ENCODE data around the gene TCF7L1. TPM values are rescaled to one million over a fixed set of nuclear protein-coding genes. Genes with fewer than 3 reads are reported as not detected.
A peak's percentile ranks its signal among the peaks of the same experiment; 100 is the strongest.

The TCF7L1 gene
- total RNA-seq, 1 experiment from 2014 or later = not detected

DNA sequence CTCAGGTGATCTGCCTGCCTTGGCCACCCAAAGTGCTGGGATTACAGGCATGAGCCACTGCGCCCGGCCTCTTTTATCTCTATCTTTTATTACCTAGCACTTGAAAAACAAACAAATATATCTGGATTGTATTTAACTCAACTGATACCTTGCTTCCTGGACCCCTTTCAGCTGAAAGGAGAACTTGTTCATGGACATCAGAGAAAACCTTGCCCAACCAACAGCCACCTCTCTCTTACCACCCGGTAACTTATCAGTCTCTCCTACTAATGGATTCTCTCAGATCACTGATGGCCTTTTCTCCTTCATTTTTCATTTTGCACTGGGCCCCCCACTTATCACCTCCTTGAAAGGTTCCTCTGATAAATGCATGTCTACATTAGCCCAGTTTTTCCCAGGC lies 214.4 kb downstream of the TCF7L1 start:
- DNase-seq (ENCODE audit: low read depth) = no peak

DNA sequence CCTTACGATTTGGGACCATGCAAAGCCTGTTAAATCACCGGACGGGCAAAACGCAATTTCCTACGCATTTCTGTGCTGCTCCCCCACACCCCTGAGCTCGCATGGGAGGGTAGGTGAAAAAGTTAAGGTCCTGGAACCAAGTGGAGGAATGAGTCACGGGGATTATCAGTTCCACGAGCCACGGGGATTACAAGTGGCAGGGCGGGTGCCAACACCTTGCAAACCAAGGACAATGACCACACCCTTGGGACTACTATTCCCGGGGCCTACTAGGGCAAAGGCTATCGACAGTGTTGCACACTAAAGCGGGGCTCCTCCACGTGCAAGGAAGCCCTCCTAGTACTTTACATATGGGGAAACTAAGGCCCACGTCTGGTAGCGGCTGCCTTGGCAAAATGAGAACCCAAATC lies 220.7 kb downstream of the TCF7L1 start:
- peak; percentile 42 for DNase-seq (ENCODE audit: low read depth)

DNA sequence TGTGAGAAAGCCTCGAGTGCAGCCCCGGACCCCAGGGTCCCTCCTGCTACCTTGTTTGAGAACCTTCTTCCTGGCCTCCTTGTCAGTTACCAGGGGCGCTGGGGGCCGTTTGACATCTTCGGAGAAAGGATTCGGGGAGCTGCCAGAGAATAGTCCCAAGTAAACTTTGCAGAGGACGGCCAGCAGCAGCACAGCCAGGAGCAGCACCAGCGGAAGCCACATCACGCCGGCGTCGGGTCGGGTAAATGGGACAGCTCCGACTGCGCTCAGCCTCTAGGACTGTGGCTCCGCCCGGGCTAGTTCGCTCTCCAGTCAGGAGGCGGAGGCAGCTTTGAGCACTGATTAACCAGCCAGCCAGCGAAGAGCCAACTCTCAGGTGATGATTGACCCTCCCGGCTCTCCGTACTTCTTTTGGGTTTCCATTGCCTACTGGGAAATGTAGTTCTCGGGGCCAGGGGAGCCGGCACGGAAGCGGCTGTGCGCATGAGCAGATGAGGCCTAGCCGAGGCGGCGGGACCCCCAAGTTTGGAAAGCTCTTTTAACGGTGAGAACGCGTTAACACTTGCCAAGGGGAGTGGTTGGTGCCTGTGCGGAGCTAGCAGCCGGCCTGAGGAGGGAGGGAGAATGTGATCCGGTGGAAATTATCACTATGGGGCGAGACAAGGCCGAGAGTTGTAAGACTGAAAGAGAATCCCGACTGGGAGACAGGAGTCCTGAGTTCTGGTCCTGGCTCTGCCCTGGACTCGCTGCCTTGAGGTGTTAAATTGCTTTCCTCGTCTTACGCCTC lies 221.3 kb downstream of the TCF7L1 start, which contains the start of the genes ELMOD3 and RETSAT:
TSS of gene ELMOD3 (plus strand) at position 484 of the 787 bp plus-strand sequence. CDS start 2,430 bp downstream, outside the sequence.
TSS of gene RETSAT (minus strand) at position 243 of the 787 bp plus-strand sequence. CDS start at position 222, 21 bp downstream.
- peak; percentile 100 for DNase-seq (ENCODE audit: low read depth)

DNA sequence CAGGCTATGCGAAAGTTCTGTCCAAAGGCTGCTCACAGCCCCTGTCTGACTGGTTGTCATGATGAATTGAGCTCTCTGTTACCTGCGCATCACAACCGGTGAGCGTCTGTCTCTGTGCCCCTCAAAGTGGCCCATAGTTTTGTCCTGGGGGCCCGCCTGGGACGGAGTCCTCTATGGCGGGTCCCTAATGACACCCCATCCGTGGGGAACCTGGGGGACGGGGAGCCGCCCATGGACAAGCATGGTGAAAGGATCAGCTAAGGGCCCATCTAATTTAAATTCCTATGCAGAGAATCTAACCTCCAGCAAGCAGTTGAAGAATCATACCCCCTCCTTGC lies 221.8 kb downstream of the TCF7L1 start:
- no peak for DNase-seq (ENCODE audit: low read depth)

DNA sequence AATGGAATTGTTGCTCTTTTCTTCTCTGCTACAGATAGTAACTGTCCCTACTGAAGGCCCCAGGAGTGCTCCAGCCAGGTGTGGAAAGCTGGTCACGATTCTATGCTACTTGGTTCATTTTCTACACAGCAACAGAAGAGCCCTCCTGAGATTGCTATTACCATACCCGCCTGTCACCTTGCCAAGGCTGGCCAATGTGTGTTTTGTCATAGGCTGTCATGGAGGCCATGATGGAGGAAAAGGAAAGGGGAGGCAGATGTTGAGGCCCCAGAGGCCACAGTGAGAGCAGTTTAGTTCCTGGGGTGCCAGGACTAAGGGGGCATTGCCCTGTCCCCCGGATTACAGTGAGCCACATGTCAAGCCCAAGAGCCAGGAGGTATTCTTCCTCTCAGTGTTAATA lies 222.3 kb downstream of the TCF7L1 start:
- no peak for DNase-seq (ENCODE audit: low read depth)

DNA sequence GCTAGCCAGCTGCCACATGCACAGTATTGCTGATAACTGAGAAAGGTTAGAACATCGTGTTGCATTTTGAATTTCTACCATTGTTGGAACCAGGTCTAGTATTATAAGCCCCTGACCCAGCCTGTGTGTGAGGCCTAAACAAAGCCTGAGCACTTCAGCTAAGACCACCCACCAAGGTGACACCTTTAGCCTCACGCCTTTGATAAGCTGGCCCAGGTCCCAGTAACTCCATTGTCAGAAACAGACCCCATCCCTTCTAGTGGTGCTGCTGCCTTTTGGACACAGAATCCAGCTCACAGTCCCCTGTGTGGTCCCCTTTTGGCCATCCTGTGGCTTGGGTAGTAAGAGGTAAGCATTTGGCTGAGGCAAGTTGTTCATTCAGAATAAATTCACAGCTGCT lies 223.0 kb downstream of the TCF7L1 start:
- no peak for DNase-seq (ENCODE audit: low read depth)

DNA sequence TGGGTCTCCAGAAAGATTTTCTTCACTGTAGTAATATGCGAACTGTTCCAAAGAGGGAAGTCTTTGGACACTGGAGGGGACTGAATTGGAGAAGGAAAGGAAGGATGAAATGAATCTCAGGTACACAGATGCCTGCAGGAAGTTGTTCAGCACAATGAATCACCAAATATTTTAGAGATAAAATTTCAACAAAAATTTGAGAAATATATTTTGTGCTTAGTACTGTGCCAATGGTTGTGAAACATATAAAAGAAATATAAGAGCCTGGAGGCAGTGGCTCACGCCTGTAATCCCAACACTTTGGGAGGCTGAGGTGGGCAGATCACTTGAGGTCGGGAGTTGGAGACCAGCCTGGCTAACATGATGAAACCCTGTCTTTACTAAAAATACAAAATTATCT lies 224.5 kb downstream of the TCF7L1 start:
- DNase-seq (ENCODE audit: low read depth) = no peak

Other genes starting within 250 kb of the TCF7L1 start
- gene TMSB10, start 227.7 kb upstream of the TCF7L1 start, total RNA-seq (2014; rRNA removed; shearing (Covaris generic)) = 10,908 and 12,539 TPM in 2 replicates
- gene KCMF1, start 162.2 kb upstream of the TCF7L1 start, total RNA-seq (2014; rRNA removed; shearing (Covaris generic)) = 48.3 and 56.4 TPM in 2 replicates
- 101 and 112 TPM in 2 replicates for gene TGOLN2, start 194.6 kb downstream of the TCF7L1 start, total RNA-seq (2014; rRNA removed; shearing (Covaris generic))
- 47.3 and 47.9 TPM in 2 replicates for gene RETSAT, start 221.1 kb downstream of the TCF7L1 start, total RNA-seq (2014; rRNA removed; shearing (Covaris generic))
- gene ELMOD3, start 221.4 kb downstream of the TCF7L1 start, total RNA-seq (2014; rRNA removed; shearing (Covaris generic)) = 18.1 and 18.6 TPM in 2 replicates